ENCODE results near the gene MIXL1. TPM values are rescaled to one million over a fixed set of nuclear protein-coding genes. Genes with fewer than 3 reads are reported as not detected.

The MIXL1 gene
- total and polyA plus RNA-seq, 7 experiments from 2014 or later: not detected

Other genes with a start within 250 kb of the MIXL1 start
- gene SDE2, start 224.3 kb upstream of the MIXL1 start, total RNA-seq: 10 to 100 TPM; 20.4 to 36.3 (median 20.8) TPM
- gene SDE2, start 224.3 kb upstream of the MIXL1 start, polyA plus RNA-seq: 1 to 10 TPM; 9.3 TPM
- 100 to 1,000 TPM; 388 to 561 (median 412) TPM for gene H3-3A, start 160.9 kb upstream of the MIXL1 start, total RNA-seq
- gene H3-3A, start 160.9 kb upstream of the MIXL1 start, polyA plus RNA-seq: 100 to 1,000 TPM; 677 to 832 TPM
- 10 to 100 TPM; 19.6 to 29.9 (median 26.1) TPM for gene ACBD3, start 36.9 kb upstream of the MIXL1 start, total RNA-seq
- gene ACBD3, start 36.9 kb upstream of the MIXL1 start, polyA plus RNA-seq: 10 to 100 TPM; 15.4 to 21.3 TPM
- gene LIN9, start 85.5 kb downstream of the MIXL1 start, total RNA-seq: 1 to 10 TPM; 2.0 to 8.0 (median 5.0) TPM
- gene LIN9, start 85.5 kb downstream of the MIXL1 start, polyA plus RNA-seq: 1 to 10 TPM; 4.8 to 5.2 TPM
- 100 to 1,000 TPM in 2 of 5 experiments, 10 to 100 TPM in 3; 63.6 to 165 (median 89.3) TPM for gene PARP1, start 184.4 kb downstream of the MIXL1 start, total RNA-seq
- 10 to 100 TPM; 85.6 to 95.1 TPM for gene PARP1, start 184.4 kb downstream of the MIXL1 start, polyA plus RNA-seq

Measured in naive thymus-derived CD4-positive, alpha-beta T cell (primary cell).